ENCODE data around the gene USP34.

The USP34 gene

GRCh38 chr2:61362873-61363272 lies 108.0 kb downstream of the USP34 start:
- no peak for DNase-seq

GRCh38 chr2:61361068-61361467 lies 109.8 kb downstream of the USP34 start:
- no peak for DNase-seq

- DNase-seq = no peak
Observed at GRCh38 chr2:61359058-61359457, 111.8 kb downstream of the USP34 start.

GRCh38 chr2:61357681-61358080 lies 113.2 kb downstream of the USP34 start:
- DNase-seq = no peak

DNA sequence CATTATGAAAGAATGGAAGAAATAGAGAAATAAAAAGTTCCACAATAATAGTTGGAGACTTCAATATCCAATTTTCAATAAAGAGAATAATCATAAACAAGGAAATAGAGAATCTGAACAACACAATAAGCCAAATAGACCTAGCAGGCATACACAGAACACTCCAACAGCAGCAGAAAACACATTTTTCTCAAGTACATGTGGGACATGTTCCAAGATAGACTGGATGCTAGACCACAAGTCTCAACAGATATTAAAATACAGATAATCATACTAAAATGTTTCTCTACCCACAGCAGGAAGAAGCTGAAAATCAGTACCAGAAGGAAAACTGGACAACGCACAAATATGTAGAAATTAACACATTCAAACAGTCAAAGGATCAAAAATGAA lies 113.9 kb downstream of the USP34 start:
- no peak for DNase-seq

- DNase-seq = no peak
Observed at GRCh38 chr2:61356261-61356957, 114.5 kb downstream of the USP34 start.

DNA sequence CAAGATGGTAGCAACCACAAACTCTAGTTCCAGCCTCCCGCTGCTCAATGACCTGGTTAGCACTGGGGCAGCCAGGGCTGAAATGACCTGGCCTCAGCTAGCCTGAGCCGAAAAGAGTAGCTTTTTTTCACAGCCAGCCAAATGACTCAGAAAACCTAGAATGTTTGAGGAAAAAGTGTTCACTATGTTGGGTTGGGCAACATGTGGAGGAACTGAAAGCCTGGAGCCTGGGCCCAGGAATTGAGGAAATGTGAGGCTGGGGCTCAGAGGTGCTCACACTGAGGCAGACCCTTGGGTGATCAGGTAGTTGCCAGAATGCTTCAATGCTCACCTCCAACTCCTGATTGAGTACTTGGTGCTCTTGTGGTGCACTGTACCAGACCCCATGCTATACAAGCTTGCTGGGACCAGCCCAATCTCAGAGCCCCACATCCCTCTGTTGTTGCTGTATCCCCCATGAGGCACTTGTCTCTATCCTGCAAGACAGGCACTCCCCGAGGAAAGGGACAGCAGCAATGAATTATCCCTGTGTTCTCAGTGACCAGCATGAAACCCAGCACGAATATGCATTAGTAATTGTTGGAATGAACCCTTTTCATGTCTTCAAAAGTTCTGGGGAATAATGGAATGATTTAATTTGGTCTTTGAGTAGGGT lies 116.2 kb downstream of the USP34 start:
- DNase-seq = no peak

DNA sequence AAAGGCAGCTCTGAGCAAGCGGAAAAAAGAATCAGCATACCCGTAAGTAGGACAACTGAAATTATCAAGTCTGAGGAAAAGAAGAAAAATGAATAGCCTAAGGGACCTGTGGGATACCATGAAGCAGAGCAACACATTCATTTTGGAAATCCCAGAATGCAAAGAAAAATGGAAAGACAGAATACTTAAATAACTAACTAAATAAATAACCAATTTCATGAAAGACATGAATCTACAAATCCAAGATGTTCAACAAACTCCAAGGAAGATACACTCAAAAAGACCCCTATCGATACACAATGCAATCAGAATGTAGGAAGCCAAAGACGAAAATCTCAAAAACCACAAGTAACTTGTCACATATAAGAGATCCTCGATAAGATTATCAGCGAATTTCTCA lies 117.0 kb downstream of the USP34 start:
- no peak for DNase-seq

DNA sequence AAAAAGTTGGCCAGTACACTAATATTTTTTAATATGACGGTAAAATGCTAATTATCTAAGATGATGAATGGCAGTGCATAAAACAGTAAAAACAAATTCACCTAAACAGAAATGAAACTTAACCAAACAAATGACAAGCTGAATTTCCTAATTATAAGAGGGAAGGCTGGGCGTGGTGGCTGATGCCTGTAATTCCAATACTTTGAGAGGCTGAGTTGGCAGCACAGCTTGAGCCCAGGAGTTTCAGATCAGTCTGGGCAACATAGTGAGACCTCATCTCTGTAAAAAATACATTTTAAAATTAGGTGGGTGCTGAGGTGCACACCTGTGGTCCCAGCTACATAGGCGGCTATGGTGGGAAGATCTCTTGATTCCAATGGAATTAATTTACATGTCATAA lies 120.1 kb downstream of the USP34 start:
- no peak for DNase-seq

GRCh38 chr2:61343141-61343540 lies 127.7 kb downstream of the USP34 start:
- DNase-seq = no peak

- no peak for DNase-seq
Observed at GRCh38 chr2:61340242-61340641, 130.6 kb downstream of the USP34 start.

DNA sequence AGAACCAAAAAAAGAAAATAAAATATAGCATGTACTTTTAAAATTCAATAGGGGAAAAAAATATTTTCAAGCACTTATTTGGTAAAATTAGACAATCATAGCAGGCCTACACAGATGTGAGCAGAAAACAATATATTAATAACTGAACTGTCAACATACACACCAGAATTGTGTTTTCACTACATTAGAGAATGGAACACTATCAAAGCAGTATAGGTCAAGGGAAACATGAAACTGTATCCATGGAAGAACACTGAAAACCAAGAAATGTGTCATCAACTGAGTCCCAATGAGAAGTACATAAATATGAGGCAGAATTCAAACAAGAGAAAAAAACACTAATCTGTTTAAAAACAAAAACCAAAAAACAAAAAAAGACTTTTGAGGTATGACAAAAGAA lies 132.4 kb downstream of the USP34 start:
- DNase-seq = no peak

DNA sequence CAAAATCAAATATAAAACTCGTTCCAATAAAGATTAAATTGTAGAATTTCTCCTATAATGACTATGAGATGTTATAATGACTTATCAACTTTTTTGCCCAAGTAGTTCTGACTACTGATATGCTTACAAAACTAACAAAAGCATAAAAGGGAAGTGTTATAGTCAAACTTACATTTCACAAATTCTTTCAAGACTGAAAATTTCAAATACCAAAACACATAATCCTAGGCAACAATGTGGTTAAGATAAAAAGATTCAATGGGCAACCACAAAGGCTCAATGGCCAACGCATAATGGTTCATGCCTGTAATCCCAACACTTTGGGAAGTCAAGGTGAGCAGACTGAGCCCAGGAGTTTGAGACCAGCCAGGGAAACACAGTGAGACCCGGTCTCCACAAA lies 135.7 kb downstream of the USP34 start:
- no peak for DNase-seq

- no peak for DNase-seq
Observed at GRCh38 chr2:61334466-61334865, 136.4 kb downstream of the USP34 start.

DNA sequence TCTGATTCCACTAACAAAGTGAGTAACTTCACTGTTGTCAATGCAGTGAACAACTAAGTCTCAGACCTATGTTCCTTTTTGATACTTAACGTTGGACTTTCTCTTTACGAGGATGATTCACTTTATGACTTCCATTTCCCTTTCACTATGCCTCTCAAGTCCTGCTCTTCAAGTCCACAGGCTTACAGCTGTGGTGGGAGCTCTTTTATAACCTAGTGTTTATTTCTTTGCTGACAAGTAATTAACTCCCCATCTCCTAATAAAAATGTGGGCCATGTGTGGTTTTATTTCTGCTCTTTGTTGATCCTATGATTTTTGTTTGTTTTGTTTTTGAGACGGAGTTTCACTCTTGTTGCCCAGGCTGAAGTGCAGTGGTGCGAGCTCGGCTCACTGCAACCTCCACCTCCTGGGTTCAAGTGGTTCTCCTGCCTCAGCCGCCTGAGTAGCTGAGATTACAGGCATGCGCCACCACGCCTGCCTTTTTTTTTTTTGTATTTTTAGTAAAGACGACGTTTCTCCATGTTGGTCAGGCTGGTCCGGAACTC lies 142.1 kb downstream of the USP34 start:
- no peak for DNase-seq

DNA sequence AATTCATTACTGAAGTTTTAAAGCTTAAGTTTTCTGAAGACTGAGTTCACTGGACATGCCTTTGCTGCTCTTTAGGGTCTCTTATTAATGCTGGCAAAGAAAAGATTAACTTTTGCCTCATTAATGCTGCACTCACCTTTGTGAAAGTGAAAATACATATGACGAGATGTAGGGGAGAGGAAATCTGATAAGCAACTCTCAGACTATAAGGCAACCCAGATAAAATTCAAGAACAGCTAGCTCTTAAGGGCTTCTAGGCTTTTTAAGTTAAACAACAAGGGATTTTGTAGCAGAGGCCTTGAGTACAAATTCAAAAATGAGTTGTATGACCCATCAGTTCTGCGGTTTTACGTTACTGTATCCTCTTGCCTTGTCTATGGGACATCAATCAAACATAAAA lies 143.7 kb downstream of the USP34 start:
- DNase-seq = no peak

DNA sequence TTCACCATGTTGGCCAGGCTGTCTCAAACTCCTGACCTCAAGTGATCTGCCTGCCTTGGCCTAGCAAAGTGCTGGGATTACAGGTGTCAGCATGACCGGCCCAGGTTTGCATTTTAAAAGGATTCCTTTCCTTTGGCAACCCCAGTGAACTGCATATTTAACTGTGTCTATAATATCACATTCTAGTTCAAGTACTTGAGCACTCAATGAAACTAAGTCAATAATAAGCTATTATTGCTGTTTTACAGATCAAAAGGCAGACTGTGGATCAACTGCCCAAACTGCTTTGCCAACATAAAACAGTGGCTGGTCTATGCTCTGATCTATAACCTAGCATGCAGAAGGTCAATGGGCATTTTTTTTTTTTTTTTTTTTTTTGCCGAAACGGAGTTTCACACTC lies 144.5 kb downstream of the USP34 start:
- DNase-seq = no peak

GRCh38 chr2:61320181-61320580 lies 150.7 kb downstream of the USP34 start:
- DNase-seq = no peak

GRCh38 chr2:61318553-61318952 lies 152.3 kb downstream of the USP34 start:
- DNase-seq = no peak

GRCh38 chr2:61295981-61296380 lies 174.9 kb downstream of the USP34 start:
- DNase-seq = no peak

DNA sequence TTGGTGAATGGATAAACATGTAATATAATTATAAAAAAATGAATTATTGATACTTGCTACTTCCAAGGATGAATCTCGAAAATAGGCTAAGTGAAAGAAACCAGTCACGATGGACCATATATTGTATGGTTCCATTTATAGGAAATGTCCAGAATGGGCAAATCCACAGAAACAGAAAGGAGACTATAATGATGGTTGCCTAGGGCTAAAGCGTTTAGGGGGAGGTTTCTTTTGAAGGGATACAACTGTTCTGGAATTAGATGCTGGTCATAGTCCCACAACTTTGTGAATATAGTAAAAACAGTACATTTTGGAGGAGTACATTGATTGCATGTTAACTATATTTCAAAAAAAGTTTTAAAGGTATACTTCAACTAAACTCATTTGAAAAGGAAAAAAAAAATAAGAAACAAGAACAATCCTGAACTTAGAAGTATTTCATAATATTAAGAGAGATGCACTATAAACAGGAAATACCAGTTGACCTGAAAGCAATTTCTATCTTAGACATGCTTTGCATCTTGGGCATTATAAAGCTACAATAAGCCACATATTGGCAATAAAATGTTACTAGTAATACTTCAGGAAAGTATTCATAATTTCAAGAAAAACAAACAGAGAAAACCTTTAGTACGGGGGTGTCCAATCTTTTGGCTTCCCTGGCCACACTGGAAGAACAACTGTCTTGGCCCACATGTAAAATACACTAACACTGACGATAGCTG lies 178.9 kb downstream of the USP34 start:
- no peak for DNase-seq

DNA sequence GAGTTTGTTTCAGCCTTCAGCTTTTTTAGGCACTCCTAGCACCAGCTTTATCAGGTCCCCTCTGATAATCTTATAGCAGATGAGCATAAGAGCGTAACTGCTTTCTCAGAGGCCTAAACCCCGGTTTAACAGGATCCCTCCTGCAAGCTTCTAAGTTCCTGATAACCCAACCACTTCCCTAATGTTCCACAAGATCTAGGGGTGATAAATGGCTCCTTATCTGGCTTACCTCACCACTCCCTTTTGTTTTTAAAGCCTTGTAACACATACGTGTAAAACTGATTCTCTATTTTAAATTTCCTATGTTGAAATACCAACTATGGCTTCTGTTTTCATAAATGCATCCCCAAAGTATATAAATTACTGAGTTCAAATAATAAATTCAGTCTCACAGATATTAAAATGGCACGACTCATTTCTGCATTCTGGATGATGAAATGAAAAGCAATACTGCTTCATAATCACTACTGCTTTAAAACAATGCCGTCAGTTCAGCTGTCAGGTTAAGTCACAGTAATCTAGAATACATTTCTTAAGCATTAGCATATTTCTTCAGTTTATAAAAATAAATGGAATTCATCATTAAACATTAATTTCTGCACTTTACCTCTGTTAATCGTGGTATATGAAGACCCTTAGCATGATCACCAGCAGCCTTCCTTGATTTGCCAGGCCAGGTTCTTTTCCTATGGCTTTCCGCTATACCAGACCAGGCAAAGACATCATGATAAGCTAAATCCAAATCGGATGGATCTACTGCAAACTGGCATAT lies 182.6 kb downstream of the USP34 start:
- DNase-seq = no peak

GRCh38 chr2:61287254-61287653 lies 183.6 kb downstream of the USP34 start:
- no peak for DNase-seq
